HCT116 (cell line): ENCODE data around the gene CEP20.

Source experiments
- CTCF ChIP-seq, 3 experiments: fragments of 200-600 bp in 1 of 3; sonication (generic) in 1 of 3; IDR thresholded peaks in 2 of 3; conservative IDR thresholded peaks in 1 of 3; 2 replicates each; pipeline ENCODE4 v1.5.1; 2012 to 2017; ENCODE audit warnings: low read depth in 2 of 3, low read length in 2 of 3, antibody characterized with exemption in 1 of 3, borderline replicate concordance in 1 of 3, control low read depth in 1 of 3, mild to moderate bottlenecking in 1 of 3, mixed read lengths in 1 of 3, mixed run types in 1 of 3, moderate library complexity in 1 of 3; ENCODE audit not compliant: insufficient read depth in 1 of 3
- EZH2 ChIP-seq: fragments of 200-600 bp; sonication (generic); IDR thresholded peaks from 2 replicates; pipeline ENCODE4 v1.6.1; 2017; ENCODE audit warnings: antibody characterized with exemption, mixed run types
- EZH2phosphoT487 ChIP-seq: fragments of 200-600 bp; IDR thresholded peaks from 2 replicates; pipeline ENCODE4 v1.6.1; 2018; ENCODE audit warnings: antibody characterized with exemption, borderline replicate concordance
- JUND ChIP-seq: IDR thresholded peaks from 2 replicates; pipeline ENCODE4 v1.6.1; 2012
- POLR2A ChIP-seq: IDR thresholded peaks from 2 replicates; pipeline ENCODE4 v1.7.0; 2011; ENCODE audit warnings: borderline replicate concordance; ENCODE audit not compliant: insufficient read depth, insufficient read length; ENCODE audit errors: extremely low read depth
- POLR2AphosphoS5 ChIP-seq: IDR thresholded peaks from 2 replicates; pipeline ENCODE4 v1.6.1; 2011; ENCODE audit warnings: mild to moderate bottlenecking, low read depth, low read length, moderate library complexity
- REST ChIP-seq: IDR thresholded peaks from 2 replicates; pipeline ENCODE4 v1.6.1; 2012; ENCODE audit warnings: low read depth
- TCF7L2 ChIP-seq: IDR thresholded peaks from 2 replicates; pipeline ENCODE4 v1.7.0; 2011; ENCODE audit warnings: borderline replicate concordance, inconsistent platforms; ENCODE audit not compliant: insufficient read depth, insufficient read length; ENCODE audit errors: extremely low read depth
- YY1 ChIP-seq: IDR thresholded peaks from 2 replicates; pipeline ENCODE4 v1.6.1; 2011; ENCODE audit warnings: low read length, low read depth, moderate library complexity, mild to moderate bottlenecking; ENCODE audit not compliant: insufficient replicate concordance; ENCODE audit errors: extremely low read depth
- ZFX ChIP-seq: fragments of 450-650 bp; IDR thresholded peaks from 2 replicates; pipeline ENCODE4 v1.6.1; 2017
- TF ChIP-seq, protein P1 (sequence below): IDR thresholded peaks from 2 replicates; pipeline ENCODE4 v1.6.1; 2012

DNA sequence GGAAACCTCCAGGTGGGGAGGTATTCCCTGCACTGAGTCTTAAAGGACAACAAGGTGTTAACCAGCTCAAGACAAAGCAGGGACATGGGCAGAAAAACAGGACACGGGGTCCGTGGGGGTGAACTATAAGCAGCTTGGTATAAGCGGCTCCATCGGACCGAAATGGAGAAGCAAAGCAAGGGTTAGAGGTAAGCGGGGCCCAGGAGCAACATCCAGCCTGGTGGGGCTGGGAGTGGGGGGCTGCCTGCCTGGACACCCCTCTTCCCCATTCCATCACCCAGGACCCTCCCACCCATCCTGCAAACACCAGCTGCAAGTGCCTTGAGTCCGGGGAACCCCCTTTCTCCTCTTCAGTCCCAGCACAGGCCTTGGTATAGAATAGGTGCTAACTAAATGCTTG is 61.1 kb downstream of the CEP20 start:
- TF ChIP-seq, protein P1, sequence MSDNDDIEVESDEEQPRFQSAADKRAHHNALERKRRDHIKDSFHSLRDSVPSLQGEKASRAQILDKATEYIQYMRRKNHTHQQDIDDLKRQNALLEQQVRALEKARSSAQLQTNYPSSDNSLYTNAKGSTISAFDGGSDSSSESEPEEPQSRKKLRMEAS = no peak
- no peak for TF ChIP-seq POLR2AphosphoS5
- TF ChIP-seq CTCF (IDR thresholded peaks at IDR 0.05 in 2 of 3, conservative IDR thresholded peaks at IDR 0.05 in 1 of 3; ENCODE audit: borderline replicate concordance in 1 of 3, insufficient read depth in 1 of 3, low read depth in 2 of 3, low read length in 2 of 3) = no peak
- no peak for TF ChIP-seq EZH2
- no peak for TF ChIP-seq POLR2A
- no peak for TF ChIP-seq EZH2phosphoT487
- TF ChIP-seq REST = no peak
- no peak for TF ChIP-seq YY1
- TF ChIP-seq JUND = no peak
- TF ChIP-seq ZFX = no peak
- no peak for TF ChIP-seq TCF7L2
